ENCODE results near the gene TDRD12.
A peak's percentile ranks its signal among the peaks of the same experiment; 100 is the strongest.
"Not testable (repeated sequence)": the region's sequence is repeated elsewhere in the genome, so short reads cannot be mapped to it uniquely, and the experiment has no call there.

Gene TDRD12

DNA sequence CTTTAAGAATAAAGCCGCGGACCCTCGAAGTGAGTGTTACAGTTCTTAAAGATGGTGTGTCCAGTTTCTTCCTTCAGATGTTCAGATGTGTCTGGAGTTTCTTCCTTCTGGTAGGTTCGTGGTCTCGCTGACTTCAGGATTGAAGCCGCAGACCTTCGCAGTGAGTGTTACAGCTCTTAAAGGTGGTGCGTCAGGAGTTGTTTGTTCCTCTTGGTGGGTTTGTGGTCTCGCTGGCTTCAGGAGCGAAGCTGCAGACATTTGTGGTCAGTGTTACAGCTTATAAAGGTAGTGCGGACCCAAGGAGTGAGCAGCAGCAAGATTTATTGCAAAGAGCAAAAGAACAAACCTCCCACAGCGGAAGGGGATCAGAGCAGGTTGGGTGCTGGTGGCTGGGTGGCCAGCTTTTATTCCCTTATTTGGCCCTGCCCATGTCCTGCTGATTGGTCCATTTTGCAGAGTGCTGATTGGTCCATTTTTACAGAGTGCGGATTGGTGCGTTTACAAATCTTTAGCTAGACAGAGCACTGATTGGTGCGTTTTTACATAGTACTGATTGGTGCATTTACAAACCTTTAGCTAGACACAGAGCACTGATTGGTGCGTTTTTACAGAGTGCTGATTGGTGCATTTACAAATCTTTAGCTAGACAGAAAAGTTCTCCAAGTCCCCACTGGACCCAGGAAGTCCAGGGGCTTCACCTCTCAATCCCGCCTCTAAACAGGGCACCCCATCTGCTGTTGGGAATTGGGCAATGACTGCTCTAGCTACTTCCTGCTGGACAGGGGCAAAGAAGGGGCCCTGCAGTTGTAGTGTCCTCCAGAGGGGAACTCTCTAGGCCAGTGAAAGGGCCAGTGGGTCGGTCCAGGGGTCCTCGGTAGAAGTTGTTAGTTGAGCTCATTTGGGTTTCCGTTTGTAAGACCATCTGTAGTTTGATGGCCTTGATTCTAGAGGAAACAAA, 26.1 kb upstream of the TDRD12 start:
- not testable (repeated sequence) for DNase-seq

DNA sequence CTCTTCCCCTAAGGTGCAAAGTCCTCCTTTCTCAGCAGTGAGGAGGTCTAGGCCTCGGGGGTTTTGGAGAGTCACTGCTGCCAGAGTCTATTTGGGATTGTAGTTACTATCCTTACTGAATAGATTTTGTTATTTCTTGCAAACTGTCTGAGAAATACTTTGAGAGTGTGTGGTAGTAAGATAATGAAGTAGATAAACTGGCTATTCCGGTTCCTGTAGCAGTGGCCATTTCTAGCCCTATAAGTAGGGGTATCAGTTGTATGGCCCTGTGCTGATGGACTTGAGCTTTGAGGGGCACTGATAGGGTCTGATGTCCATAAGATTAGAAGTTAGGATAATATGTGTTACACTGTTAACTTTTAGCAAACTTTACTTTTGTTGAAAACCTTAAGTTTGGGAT, 25.3 kb upstream of the TDRD12 start:
- DNase-seq: not testable (repeated sequence)

DNA sequence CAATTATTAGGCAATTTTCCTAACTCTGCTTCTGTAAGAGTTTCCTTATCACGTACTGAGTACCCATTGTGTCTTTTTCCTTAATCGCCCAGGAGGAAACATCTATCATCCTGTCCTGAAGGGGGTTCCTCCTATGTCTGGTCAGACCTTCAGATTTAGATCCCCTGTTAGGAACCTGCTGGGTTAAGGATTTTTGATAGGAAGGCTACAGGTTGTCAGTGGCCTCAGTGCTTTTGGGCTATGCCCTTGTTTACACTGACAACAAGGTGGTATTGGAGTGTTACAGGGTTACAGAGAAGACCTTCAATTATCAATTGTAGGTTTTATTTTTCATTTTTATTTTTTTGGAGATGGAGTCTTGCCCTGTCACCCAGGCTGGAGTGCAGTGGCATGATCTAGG, 24.7 kb upstream of the TDRD12 start:
- DNase-seq: not testable (repeated sequence)

- not testable (repeated sequence) for DNase-seq
Measured at GRCh38 chr19:32695506-32695905, 24.1 kb upstream of the TDRD12 start.

GRCh38 chr19:32696771-32697170, 22.8 kb upstream of the TDRD12 start:
- not testable (repeated sequence) for DNase-seq

GRCh38 chr19:32700129-32700528, 19.4 kb upstream of the TDRD12 start:
- not testable (repeated sequence) for DNase-seq

DNA sequence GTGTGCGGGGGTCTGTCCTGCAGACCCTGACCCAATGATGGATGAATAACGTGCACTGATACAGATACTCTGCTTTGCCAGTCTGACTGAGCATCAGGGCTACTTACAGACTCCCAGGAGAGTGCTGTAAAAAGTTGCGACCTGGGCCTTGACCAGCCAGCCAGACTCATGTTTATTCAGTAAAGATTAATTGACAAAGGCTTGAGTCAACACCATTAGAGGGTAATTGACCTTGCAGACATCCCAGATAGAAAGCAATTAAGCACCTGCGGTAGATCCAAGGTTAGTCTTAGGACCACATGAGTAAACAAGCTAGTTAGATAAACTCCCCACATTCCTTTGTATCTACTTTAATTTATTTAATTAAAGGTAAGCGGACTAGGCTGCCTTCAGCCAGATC, 17.6 kb upstream of the TDRD12 start:
- DNase-seq: no peak

DNA sequence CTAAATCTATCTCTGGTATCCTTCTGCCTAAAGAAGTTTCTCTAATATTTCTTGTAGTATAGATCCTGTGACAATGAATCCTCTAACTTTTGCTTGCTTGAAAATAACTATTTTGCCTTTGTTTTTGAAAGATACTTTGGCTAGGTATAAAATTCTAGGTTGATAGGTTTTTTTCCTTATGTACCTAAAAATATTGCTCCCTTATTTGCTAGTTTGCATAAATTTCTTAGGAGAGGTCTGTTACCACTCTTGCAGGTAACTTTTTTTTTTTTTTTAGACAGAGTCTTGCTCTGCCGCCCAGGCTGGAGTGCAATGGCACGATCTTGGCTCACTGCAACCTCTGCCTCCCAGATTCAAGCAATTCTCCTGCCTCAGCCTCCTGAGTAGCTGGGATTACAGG, 15.6 kb upstream of the TDRD12 start:
- DNase-seq: not testable (repeated sequence)

- no peak for DNase-seq
Measured at GRCh38 chr19:32708457-32708856, 11.1 kb upstream of the TDRD12 start.

- no peak for DNase-seq
Measured at GRCh38 chr19:32709032-32709431, 10.5 kb upstream of the TDRD12 start.

GRCh38 chr19:32711747-32712146, 7.8 kb upstream of the TDRD12 start:
- DNase-seq: no peak

DNA sequence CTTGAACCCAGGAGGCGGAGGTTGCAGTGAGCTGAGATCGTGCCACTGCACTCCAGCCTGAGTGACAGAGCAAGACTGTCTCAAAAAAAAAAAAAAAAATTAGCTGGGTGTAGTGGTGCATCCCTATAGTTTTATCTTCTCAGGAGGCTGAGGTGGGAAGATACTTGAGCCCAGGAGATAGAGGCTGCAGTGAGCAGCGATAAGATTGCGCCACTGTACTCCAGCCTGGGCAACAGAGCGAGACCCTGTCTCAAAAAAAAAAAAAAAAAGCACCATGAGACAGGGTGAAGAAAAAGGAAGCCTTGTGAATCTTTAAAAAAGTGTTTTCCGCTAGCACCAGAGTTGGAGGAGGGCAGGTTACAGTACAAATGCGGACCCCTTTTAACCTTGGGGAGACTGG, 3.4 kb upstream of the TDRD12 start:
- DNase-seq: not testable (repeated sequence)

- no peak for DNase-seq
Measured at GRCh38 chr19:32717496-32717895, 2.1 kb upstream of the TDRD12 start.

DNA sequence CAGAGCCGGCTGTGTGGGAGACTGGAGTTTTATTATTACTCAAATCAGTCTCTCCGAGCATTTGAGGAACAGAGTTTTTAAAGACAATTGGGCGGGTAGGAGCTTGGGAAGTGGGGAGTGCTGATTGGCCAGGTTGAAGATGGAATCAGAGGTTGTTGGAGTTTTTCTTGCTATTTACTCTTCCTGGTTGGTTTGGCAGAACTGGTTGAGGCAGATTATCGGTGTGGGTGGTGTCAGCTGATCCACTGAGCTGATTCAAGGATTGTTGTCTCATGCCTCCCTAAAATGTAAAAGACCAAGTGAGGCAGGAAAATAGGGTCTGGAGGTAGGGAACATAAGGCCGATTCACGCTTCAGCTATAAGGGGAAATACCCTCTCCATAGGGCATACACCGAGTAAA, 1.3 kb upstream of the TDRD12 start:
- DNase-seq: peak in 1 of 56 donors; percentile 1

- DNase-seq: no peak
Measured at GRCh38 chr19:32720216-32720935, 809 bp downstream of the TDRD12 start.

DNA sequence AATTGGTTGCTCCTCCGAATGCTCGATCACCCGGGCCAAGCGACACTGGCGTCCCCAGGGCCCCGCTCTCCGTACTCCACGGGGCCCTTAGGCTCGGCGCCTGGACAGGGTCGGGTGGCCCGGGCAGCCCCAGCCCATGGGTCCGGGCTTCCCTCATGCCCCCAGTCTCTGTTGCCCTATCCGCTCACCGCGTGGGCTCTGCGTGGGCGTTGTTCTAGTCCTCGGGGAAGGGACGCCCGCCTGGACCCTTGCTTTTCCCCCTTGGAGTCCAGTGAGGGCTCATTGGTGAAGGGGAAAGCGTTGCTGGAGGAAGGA, 1.3 kb downstream of the TDRD12 start:
- no peak for DNase-seq

GRCh38 chr19:32735936-32736335, 16.4 kb downstream of the TDRD12 start:
- no peak for DNase-seq

DNA sequence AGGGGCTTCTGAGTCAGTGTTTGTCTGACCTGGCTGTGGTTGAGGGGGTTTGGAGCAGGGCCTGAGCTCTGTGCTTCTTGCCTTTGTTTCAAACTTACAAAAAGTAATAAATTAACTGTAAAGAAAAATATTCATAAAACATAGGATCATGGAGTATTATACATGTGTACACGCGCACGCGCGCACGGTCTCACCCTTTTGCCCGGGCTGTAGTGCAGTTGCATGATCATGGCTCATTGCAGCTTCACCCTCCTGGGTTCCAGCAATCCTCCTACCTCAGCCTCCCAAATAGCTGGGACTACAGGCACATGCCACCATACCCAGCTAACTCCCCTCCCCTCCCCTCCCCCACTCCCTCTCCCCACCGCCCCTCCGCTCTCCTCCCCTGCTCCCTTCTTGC, 23.5 kb downstream of the TDRD12 start:
- no peak for DNase-seq

DNA sequence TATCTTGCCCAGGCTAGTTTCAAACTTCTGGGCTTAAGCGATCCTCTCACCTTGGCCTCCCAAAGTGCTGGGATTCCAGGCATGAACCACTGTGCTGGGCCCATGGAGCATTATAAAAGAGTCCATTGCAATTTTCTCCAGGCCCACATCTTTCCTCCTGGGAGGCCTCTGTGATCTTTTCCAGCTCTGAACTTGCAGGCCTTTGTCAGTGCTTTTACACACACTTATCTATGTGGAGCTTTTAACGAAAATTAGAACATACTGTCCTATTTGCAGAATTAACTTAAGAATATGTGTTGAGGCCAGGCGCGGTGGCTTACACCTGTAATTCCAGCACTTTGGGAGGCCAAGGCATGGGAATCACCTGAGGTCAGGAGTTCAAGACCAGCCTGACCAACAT, 23.9 kb downstream of the TDRD12 start:
- no peak for DNase-seq

DNA sequence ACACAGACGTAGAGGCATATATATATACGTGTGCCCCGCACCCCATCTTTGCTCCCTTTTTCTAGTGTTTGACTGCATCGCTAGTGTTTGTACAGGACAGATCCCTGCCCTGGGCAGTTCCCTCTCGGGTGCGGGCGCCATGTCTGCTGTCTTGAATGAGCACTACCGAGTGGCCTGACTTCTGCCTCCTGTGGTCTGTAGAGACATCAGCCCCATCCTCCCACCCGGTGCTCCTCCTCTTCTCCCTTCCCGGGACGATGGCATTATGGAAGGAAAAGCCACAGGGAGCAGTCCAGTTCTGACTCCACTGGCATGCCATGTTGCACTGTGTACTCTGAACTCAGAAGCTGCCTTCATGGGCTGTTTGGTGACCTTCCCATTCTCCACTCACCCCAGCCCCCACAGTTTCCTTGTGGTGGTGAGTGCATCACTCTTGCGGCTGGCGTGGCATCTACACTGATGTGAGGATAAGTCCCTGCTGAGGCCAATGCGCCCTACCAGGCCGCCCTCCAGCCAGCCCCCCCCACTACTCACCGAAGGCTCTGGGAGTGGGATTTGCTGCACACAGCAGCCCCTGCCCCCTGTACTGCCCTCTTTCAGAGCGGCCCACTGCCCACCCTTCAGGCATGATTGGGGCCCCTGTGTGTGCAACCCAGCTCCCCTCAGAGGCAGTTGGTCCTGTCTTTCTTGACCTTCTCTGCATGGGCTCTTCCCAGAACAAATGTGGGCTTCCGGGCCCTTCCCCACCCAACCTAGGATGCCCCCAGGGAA, 25.2 kb downstream of the TDRD12 start:
- DNase-seq: no peak

DNA sequence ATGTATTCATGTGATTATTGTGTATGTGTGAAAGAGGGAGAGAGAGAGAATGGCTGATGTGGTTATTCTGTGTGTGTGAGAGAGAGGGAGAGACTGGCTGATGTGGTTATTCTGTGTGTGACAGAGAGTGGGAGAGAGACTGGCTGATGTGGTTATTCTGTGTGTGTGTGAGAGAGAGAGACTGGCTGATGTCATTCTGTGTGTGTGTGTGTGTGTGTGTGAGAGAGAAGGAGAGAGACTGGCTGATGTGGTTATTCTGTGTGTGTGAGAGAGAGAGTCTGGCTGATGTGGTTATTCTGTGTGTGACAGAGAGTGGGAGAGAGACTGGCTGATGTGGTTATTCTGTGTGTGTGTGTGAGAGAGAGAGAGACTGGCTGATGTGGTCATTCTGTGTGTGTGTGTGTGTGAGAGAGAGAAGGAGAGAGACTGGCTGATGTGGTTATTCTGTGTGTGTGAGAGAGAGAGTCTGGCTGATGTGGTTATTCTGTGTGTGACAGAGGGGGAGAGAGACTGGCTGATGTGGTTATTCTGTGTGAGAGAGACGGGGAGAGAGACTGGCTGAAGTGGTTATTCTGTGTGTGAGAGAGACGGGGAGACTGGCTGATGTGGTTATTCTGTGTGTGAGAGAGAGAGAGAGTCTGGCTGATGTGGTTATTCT, 26.2 kb downstream of the TDRD12 start:
- DNase-seq: not testable (repeated sequence)

Data from amygdala (tissue), 56 donors.